Esophagus muscularis mucosa (tissue), 4 donors: ENCODE results near the gene RPL18.

Experiments
- CTCF ChIP-seq, 3 experiments: fragments of 200-600 bp in 2 of 3; fragments of 450-650 bp in 1 of 3; sonication (generic) in 2 of 3; IDR thresholded peaks; one replicate each; pipeline ENCODE4 v1.5.1; 2017 to 2019; ENCODE audit warnings: antibody characterized with exemption in 3 of 3, mild to moderate bottlenecking in 2 of 3, moderate library complexity in 1 of 3
- EP300 ChIP-seq: sonication (generic); formaldehyde crosslinking; IDR thresholded peaks from one replicate; pipeline ENCODE4 v1.6.1; 2017; ENCODE audit warnings: antibody characterized with exemption
- POLR2A ChIP-seq: fragments of 450-650 bp; IDR thresholded peaks from one replicate; pipeline ENCODE4 v1.6.1; 2017; ENCODE audit warnings: antibody characterized with exemption, moderate library complexity, mild to moderate bottlenecking, low read depth
- POLR2AphosphoS5 ChIP-seq, 2 donors: sonication (generic); formaldehyde crosslinking; IDR thresholded peaks; one replicate each; pipeline ENCODE4 v1.6.1; 2017; ENCODE audit warnings: antibody characterized with exemption in 2 of 2

GRCh38 chr19:48596237-48596636 is 22.7 kb downstream of the RPL18 start:
- TF ChIP-seq CTCF (IDR thresholded peaks at IDR 0.05) (no peak), POLR2A (no peak), POLR2AphosphoS5 (IDR thresholded peaks at IDR 0.05) (no peak), EP300 (no peak)
